GM18526 (cell line): Measurements from ENCODE around the gene GLRX3.

Experiments used
- POLR2A ChIP-seq: IDR thresholded peaks from 3 replicates; pipeline ENCODE4 v1.6.1; 2011; ENCODE audit not compliant: insufficient read length; ENCODE audit errors: extremely low read depth

Gene GLRX3

DNA sequence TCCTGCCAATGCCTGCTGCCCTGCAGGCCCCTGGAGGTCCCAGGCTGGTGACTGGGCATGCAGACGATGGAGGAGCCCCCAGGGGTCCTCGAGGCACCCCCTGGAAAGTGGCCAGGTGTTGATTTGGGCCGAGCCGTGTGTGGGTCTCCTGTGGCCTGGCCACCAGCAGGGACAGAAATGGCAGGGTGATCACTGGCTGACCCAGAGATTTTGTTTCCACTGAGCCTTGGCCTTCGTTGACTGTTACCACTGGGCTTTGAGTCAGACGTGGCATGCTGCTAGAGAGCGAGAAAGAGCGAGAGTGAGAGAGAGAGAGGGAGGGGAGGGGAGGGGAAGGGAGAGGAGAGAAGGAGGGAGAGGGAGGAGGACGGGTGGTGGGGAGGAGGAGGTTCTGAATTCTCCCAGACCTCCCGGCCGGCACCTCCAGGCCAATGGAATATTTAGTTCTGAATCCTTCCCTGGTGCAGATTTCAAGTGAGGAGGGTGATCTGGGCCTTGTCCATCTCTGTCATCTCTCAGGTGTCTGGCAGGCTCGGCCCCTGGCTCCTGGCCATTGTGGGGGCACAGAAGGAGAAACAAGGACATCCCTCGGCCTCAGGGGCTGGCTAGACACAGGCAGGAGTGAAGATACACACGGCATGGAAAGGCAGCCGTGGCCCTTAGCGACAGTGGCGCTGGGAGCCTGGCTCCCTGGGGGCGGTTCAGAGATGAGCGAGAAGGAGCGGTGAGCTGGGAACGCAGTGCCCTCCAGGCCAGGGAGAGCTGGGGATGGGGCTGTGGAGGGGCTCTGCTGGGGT is 58.2 kb downstream of the GLRX3 start:
- no peak for TF ChIP-seq POLR2A

DNA sequence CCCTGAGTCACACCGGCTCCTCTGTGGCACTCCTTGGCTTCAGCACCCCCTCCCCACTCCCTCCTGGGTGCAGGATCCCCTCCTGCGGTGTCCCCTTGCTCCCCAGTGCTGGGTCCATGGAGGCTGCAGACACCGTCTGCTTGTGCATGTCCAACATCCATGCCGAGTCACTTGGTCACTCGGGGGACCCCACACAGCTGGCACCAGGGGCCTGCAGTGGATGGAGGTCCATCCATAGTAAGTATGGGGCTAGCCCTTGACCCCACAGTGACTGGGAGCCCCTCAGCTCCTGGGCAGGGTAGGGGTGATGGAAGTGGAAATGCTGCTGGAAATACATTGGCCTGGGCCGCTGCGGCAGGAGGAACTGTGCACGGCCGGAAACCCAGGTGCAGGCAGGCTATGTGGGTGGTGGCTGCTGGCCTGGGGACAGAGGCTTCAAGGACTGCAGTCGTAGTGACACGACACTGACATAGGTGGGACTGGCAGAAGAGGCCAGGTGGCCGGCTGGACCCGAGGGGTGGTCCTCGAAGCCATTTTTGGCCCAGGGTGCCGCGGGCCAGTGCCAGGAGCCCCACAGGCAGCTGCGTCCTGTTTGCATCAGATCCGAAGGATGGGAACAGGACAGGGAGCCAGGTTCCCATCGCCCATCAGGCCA is 58.9 kb downstream of the GLRX3 start:
- TF ChIP-seq POLR2A: no peak

DNA sequence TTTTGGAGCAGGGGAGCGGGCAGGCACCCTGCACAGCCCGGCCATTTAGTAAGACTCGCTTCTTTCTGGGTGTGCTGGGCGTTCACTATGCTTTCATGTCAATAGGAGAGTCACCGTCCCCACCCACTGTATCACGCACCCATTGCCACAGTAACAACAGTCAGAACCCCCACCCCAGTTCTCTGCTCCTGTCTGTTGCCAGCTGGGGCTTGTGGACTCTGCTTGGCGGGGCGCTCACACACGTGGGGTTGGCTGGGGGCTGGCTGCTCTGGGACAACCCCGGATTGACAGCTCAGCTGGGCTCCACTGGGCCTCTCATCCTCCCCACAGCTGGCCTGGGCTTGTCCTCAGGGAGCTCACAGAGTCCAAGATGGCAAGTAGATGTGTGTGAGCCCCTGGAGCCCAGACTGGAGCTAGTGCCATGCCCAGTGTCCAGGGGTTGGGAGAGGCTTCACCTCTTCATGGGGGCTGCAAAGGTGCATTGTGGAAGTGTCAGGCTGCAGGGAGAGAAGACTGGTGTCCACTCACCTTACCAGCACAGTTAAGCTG is 59.6 kb downstream of the GLRX3 start:
- TF ChIP-seq POLR2A: no peak

DNA sequence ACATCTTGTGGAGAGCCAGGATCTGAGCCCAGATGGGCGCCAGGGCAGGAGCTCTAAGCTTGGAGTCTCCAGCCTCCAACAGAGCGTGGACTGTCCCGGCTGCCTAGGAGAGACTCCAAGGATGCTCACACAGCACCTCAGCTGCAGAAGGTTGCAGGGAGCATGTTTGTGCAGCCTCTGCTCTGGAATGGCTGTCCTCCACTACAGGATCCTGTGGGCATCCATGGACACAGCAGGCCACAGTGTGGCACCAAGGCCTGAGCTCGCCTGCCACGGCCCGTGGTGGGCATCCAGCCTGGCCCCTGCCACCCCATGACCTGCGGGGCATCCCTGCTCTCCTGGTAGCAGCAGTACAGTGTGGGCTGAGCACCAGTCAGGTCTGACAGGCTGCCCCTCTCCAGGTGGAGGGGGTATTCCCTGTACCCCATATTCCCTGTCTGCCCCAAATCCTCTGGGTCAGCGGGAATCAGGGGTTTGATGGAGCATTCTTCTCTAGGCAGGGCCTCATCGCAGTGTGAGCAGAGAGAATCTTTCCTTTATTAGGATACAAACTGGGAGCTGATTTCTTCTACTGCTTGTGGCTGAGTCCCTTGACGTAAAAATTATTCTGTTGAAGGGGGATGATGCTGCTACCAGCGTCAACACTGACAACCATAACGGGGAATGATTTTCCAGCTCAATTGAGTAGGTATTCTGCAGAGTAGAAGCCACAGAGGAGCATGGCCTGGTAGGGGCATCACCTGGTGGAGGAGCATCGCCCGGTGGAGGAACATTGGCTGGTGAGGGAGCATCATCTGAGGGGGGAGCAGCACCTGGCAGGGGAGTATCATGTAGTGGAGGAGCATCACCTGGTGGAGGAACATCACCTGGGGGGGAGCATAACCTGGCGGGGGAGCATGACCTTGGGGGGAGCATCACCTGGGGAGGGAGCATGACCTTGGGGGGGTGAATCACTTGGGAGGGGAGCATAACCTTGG is 60.6 kb downstream of the GLRX3 start:
- TF ChIP-seq POLR2A: no peak

DNA sequence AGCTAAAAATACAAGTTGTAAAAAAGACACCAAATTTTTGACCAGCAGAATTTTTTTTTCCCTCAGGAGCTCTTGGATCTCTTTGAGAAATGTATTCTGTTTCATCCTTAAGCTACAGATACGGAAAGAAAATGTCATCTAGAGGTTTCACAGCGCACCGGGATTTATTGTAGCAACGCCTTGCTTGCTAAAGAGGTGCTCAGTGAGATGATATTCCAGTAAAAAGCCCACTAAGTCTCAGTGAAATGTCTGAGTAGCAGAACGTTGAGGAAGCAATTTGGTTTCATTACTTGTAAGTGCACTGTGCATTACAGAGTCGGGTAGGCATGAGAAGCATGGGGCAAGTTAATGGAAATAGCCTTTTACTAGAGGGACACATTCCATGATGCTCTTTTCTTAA is 62.5 kb downstream of the GLRX3 start:
- no peak for TF ChIP-seq POLR2A

DNA sequence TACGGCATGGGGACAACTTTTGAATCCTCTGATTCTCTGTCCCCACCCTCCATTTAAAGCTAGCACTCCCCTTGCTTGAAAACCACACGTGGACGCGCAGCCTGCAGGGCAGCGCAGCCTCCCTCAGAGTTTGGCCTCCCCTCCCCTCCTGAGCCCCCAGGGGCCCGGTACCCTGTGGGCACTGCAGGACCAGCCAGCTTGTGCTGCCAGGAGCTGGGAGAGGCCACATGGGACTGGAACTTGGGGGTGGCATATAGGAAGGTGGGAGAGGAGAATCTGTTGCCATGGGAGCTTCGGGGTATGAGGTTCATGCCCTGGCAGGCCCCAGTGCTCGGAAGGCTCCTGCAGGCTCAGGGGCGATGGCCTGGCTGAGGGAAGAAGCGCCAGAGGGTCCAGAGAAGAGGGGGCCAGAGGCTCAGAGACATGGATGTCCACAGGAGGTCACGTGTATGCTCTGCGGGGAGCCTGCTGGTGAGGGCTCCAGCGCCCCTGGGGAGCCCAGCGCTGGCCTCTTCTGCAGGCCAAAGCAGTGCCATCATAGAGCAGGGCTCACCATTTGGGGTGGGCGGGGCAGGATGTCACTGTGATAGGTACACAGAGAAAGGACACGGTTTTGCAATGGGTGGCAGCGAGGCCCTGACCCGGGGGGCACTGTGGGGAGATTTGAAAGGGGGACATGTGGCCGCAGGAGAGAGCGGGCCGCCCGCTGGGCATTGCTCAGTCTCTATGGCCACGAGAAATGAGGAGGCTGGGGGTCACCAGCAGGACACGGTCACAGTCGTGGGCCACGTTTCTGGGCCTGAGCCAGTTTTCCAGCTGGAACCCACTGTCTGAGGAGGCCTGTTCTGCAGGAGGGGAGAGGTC is 64.2 kb downstream of the GLRX3 start:
- no peak for TF ChIP-seq POLR2A

DNA sequence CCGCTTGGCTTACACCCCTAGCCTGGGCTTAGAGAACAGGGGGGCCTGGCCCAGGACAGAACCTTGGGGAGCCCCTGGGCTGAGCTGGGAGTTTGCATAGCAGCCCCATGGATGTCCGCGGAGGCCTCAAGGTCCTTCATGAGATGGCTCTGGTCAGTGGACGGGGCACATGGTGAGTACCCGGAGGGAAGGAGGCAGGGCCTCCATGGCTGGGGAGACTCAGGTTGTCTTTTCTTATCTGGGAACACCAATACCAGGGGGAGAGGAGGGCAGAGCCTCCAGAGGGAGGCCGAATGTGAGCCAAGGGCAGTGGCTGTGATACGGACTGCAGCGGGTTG is 64.8 kb downstream of the GLRX3 start:
- no peak for TF ChIP-seq POLR2A

DNA sequence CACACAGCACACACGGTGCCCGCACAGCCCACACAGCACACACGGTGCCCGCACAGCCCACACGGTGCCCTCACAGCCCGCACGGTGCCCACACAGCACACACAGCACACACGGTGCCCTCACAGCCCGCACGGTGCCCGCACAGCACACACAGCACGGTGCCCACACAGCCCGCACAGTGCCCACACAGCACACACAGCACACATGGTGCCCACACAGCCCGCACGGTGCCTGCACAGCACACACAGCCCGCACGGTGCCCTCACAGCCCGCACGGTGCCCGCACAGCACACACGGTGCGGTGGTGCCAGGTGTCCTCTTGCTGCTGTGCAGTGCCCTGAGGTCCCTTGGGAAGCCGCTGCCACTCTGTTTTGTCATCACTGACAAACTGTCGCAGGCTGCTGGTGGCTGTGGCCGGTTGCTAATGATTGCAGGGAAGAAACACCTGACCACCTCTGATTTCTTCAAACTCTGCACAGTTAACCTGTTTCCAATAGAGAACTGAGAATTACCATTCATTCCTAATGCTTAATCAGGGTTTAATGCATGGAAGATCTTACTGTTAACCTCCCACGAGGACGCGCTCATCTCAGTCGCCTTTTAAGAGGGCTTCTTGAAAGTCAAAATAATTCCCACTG is 66.9 kb downstream of the GLRX3 start:
- no peak for TF ChIP-seq POLR2A

DNA sequence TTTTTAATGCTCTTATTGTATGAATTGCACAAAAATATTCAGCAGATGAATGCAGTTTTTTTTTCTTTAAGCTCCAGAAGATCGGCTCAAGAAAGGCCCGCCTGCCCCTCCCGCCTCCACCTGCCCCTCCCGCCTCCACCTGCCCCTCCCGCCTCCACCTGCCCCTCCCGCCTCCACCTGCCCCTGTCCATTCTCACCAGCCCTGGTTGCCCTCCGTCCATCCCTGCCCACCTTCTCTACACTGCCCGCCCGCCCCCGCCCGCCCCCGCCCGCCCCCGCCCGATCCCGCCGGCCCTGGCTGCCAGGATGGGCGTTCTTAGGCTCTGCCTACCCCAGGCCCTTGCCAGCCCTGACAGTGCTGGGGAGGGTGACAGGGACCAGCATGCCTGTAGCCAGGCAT is 67.4 kb downstream of the GLRX3 start:
- no peak for TF ChIP-seq POLR2A

DNA sequence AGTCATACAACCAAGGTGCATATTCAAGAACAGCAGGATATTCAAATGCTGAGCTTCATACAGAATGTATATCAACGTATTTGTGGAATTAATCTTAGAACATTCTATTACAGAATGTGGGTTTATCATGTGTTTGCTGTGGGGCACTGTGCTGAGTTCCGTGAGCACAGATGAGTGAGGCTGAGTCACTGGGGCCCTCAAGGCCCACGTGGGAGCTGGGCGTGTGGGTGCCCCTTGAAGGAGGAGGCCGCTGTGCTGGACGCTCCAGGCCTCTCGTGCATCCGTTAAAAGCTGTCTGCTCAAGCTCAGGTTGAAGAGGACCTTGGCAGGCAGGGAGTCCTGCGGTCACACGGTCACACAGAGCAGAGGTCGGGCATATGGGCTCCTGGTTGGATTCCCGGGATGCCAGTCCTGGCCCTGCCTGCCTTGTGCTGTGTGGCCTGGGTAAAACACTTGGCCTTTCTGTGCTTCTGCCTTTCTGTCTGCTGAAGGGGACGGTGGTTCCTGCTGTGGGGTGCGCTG is 70.1 kb downstream of the GLRX3 start:
- no peak for TF ChIP-seq POLR2A

DNA sequence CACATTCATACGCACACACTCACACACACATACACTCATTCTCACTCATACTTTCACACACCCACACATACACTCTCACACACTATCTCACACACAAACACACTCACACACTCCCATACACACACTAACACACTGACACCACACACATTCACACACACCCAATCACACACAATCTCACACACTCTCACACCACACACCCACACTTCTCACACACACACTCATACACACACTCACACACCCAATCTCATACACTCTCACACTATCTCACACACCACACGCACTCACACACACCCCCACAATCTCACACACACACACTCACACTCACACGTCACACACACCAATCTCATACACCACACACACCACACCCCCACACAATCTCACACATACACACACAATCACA is 71.0 kb downstream of the GLRX3 start:
- TF ChIP-seq POLR2A: no peak

DNA sequence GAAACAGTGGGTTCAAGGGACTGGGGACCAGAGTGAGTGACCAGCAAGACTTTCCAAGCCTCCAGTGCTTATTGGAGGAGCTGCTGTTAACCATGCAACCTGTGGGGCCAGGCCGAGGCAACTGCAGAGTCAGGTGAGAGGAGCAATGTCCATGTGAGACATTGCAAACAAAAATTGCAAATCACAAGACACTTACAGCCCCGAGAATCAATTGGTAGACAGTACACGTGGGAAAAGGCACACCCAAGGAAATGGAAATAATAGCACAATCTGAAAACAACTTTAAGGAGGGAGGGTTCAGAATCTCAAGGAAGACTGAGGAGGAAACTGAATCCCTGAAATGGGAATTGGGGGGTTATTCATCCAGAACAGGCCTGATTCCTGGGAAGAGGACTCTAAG is 72.6 kb downstream of the GLRX3 start:
- TF ChIP-seq POLR2A: no peak

DNA sequence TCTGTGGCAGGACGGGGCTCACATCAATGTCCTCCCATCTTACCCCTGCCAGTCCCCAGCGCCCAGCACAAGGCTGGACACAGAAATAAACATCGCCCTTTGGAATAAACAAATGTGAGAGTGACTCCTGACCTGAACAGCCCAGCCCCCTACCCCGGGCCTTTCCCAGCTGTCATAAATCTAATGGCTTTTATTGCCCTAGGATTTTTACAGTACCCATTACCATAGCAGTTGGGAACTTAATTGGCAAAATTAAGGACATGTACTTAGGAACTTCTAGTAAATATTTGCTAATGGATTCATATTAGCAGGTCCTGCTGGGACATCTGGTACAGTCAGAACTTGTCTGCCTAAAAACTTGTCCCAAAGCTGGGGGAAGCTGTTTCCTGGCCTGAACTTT is 76.6 kb downstream of the GLRX3 start:
- TF ChIP-seq POLR2A: no peak
